ENCODE results near the gene RAPGEF6. TPM values are rescaled to one million over a fixed set of nuclear protein-coding genes. Genes with fewer than 3 reads are reported as not detected.

Gene RAPGEF6
- polyA plus RNA-seq, 1 donor from 2014 or later = 121 TPM

DNA sequence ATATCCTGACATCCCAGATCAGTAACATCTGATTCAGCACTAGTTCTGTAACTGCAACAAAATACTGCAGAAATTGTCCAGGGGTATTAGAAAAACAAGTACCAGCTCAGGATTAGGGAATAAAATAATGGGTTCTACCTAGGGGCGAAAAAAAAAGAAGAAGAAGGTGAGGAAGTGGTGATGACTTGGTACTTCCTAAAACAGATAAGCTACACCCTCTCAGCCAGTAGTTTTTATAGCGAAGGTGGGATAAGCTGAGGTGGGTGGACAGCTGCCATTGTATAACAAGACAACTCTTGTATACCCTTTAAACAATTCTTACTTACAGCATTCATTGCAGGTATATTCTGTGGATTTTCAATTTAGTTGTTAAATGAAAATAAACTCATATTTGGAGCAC, 19.1 kb downstream of the RAPGEF6 start:
- Histone ChIP-seq H3K27ac (ENCODE audit: low read length) (no peak overlapping the region), H3K79me2 (replicated peaks; ENCODE audit: insufficient read depth, low read length) (peaks cover 15% of the 10 kb centered on the region)

DNA sequence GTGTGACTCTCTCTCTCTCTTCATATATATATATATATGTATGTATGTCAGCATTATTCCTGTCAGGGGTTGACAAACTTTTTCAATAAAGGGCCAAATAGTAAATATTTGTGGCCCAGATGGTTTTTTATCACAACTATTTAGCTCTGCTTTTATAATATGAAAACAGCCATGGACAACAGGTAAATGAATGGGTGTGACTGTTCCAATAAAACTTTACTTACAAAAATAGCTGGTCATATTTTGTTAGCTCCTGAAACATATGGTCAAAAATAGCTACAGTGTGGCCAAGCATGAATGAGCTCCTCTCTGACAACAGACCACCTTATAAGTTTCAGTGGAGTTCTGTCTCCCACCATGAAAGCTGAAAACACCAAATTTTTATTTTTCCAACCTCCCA, 21.6 kb downstream of the RAPGEF6 start:
- Histone ChIP-seq H2AFZ (ENCODE audit: low read depth, low read length) (no peak overlapping the region), H3K79me2 (replicated peaks; ENCODE audit: insufficient read depth, low read length) (peaks cover 9% of the 10 kb centered on the region), H3K4me2 (ENCODE audit: low read length) (no peak overlapping the region), H3K27ac (ENCODE audit: low read length) (no peak overlapping the region), H3K4me3 (ENCODE audit: low read length) (no peak overlapping the region), H3K27me3 (ENCODE audit: insufficient read depth, low read depth, low read length) (no peaks in the 10 kb centered on the region), H3K9me3 (ENCODE audit: low read length) (no peaks in the 10 kb centered on the region), H3K36me3 (ENCODE audit: insufficient read depth, low read length) (no peaks in the 10 kb centered on the region), H3K9me2 (ENCODE audit: insufficient read depth, low read length) (no peaks in the 10 kb centered on the region), H3F3A (ENCODE audit: insufficient read depth, low read length, poor library complexity, severe bottlenecking) (no peaks in the 10 kb centered on the region), H3K9ac (ENCODE audit: low read length) (no peak overlapping the region), H4K20me1 (ENCODE audit: insufficient read depth) (no peaks in the 10 kb centered on the region)
- TF ChIP-seq, protein P1, sequence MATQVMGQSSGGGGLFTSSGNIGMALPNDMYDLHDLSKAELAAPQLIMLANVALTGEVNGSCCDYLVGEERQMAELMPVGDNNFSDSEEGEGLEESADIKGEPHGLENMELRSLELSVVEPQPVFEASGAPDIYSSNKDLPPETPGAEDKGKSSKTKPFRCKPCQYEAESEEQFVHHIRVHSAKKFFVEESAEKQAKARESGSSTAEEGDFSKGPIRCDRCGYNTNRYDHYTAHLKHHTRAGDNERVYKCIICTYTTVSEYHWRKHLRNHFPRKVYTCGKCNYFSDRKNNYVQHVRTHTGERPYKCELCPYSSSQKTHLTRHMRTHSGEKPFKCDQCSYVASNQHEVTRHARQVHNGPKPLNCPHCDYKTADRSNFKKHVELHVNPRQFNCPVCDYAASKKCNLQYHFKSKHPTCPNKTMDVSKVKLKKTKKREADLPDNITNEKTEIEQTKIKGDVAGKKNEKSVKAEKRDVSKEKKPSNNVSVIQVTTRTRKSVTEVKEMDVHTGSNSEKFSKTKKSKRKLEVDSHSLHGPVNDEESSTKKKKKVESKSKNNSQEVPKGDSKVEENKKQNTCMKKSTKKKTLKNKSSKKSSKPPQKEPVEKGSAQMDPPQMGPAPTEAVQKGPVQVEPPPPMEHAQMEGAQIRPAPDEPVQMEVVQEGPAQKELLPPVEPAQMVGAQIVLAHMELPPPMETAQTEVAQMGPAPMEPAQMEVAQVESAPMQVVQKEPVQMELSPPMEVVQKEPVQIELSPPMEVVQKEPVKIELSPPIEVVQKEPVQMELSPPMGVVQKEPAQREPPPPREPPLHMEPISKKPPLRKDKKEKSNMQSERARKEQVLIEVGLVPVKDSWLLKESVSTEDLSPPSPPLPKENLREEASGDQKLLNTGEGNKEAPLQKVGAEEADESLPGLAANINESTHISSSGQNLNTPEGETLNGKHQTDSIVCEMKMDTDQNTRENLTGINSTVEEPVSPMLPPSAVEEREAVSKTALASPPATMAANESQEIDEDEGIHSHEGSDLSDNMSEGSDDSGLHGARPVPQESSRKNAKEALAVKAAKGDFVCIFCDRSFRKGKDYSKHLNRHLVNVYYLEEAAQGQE (IDR thresholded peaks at IDR 0.05; ENCODE audit: borderline replicate concordance) = no peak
- TF ChIP-seq SMC3 (conservative IDR thresholded peaks at IDR 0.05; ENCODE audit: poor library complexity) = no peak
- TF ChIP-seq, protein P2, sequence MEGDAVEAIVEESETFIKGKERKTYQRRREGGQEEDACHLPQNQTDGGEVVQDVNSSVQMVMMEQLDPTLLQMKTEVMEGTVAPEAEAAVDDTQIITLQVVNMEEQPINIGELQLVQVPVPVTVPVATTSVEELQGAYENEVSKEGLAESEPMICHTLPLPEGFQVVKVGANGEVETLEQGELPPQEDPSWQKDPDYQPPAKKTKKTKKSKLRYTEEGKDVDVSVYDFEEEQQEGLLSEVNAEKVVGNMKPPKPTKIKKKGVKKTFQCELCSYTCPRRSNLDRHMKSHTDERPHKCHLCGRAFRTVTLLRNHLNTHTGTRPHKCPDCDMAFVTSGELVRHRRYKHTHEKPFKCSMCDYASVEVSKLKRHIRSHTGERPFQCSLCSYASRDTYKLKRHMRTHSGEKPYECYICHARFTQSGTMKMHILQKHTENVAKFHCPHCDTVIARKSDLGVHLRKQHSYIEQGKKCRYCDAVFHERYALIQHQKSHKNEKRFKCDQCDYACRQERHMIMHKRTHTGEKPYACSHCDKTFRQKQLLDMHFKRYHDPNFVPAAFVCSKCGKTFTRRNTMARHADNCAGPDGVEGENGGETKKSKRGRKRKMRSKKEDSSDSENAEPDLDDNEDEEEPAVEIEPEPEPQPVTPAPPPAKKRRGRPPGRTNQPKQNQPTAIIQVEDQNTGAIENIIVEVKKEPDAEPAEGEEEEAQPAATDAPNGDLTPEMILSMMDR (IDR thresholded peaks at IDR 0.05; ENCODE audit: poor library complexity, severe bottlenecking) = no peak
- TF ChIP-seq POLR2AphosphoS5 (IDR thresholded peaks at IDR 0.05) = no peak
- no peak for TF ChIP-seq TAF1 (IDR thresholded peaks at IDR 0.05; ENCODE audit: low read depth)
- TF ChIP-seq MXI1 (conservative IDR thresholded peaks at IDR 0.05; ENCODE audit: poor library complexity, severe bottlenecking) = no peak
- no peak for TF ChIP-seq RAD21 (conservative IDR thresholded peaks at IDR 0.05)
- TF ChIP-seq EP300 (conservative IDR thresholded peaks at IDR 0.05; ENCODE audit: poor library complexity, severe bottlenecking) = no peak
- TF ChIP-seq EZH2 (IDR thresholded peaks at IDR 0.05; ENCODE audit: borderline replicate concordance, insufficient read depth, low read length, poor library complexity, severe bottlenecking) = no peak

More for the DNA sequence above, 19.1 kb downstream of the RAPGEF6 start:
- Histone ChIP-seq H3K9me2 (ENCODE audit: insufficient read depth, low read length) (no peaks in the 10 kb centered on the region), H2AFZ (ENCODE audit: low read depth, low read length) (no peak overlapping the region), H3K4me3 (ENCODE audit: low read length) (no peak overlapping the region), H3F3A (ENCODE audit: insufficient read depth, low read length, poor library complexity, severe bottlenecking) (no peaks in the 10 kb centered on the region), H3K36me3 (ENCODE audit: insufficient read depth, low read length) (no peaks in the 10 kb centered on the region), H3K9me3 (ENCODE audit: low read length) (no peaks in the 10 kb centered on the region), H4K20me1 (ENCODE audit: insufficient read depth) (no peaks in the 10 kb centered on the region), H3K27me3 (ENCODE audit: insufficient read depth, low read depth, low read length) (no peaks in the 10 kb centered on the region), H3K9ac (ENCODE audit: low read length) (no peak overlapping the region), H3K4me2 (ENCODE audit: low read length) (no peak overlapping the region)
- no peak for TF ChIP-seq TAF1 (IDR thresholded peaks at IDR 0.05; ENCODE audit: low read depth)
- no peak for TF ChIP-seq POLR2AphosphoS5 (IDR thresholded peaks at IDR 0.05)
- TF ChIP-seq RAD21 (conservative IDR thresholded peaks at IDR 0.05) = no peak
- no peak for TF ChIP-seq MXI1 (conservative IDR thresholded peaks at IDR 0.05; ENCODE audit: poor library complexity, severe bottlenecking)

DNA sequence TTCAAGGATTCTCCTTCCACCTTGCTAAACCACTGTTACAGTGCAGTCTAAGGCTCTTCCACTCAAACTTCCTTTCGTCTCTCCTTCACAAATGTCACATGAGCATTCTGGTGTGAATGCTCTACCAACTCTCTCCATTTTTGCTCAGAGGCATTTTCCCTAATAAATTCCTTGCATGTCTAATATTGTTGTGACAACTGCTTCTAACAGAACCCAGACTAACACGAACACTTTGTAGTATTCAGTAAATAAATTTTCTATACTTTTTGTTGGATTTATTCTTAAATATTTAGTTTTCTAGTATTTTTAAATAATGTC, 24.0 kb downstream of the RAPGEF6 start:
- Histone ChIP-seq H3K9ac (ENCODE audit: low read length) (no peak overlapping the region), H2AFZ (ENCODE audit: low read depth, low read length) (no peak overlapping the region), H3K9me2 (ENCODE audit: insufficient read depth, low read length) (no peaks in the 10 kb centered on the region), H3F3A (ENCODE audit: insufficient read depth, low read length, poor library complexity, severe bottlenecking) (no peaks in the 10 kb centered on the region), H3K4me3 (ENCODE audit: low read length) (no peak overlapping the region), H4K20me1 (ENCODE audit: insufficient read depth) (no peaks in the 10 kb centered on the region), H3K36me3 (ENCODE audit: insufficient read depth, low read length) (no peaks in the 10 kb centered on the region), H3K27ac (ENCODE audit: low read length) (no peak overlapping the region), H3K4me2 (ENCODE audit: low read length) (no peak overlapping the region), H3K9me3 (ENCODE audit: low read length) (no peaks in the 10 kb centered on the region), H3K79me2 (replicated peaks; ENCODE audit: insufficient read depth, low read length) (peaks cover 9% of the 10 kb centered on the region), H3K27me3 (ENCODE audit: insufficient read depth, low read depth, low read length) (no peaks in the 10 kb centered on the region)
- TF ChIP-seq RAD21 (conservative IDR thresholded peaks at IDR 0.05) (no peak), EP300 (conservative IDR thresholded peaks at IDR 0.05; ENCODE audit: poor library complexity, severe bottlenecking) (no peak), POLR2AphosphoS5 (IDR thresholded peaks at IDR 0.05) (no peak), SMC3 (conservative IDR thresholded peaks at IDR 0.05; ENCODE audit: poor library complexity) (no peak), TAF1 (IDR thresholded peaks at IDR 0.05; ENCODE audit: low read depth) (no peak), MXI1 (conservative IDR thresholded peaks at IDR 0.05; ENCODE audit: poor library complexity, severe bottlenecking) (no peak), EZH2 (IDR thresholded peaks at IDR 0.05; ENCODE audit: borderline replicate concordance, insufficient read depth, low read length, poor library complexity, severe bottlenecking) (no peak)
- TF ChIP-seq, protein P2 (IDR thresholded peaks at IDR 0.05; ENCODE audit: poor library complexity, severe bottlenecking) = no peak
- TF ChIP-seq, protein P1 (IDR thresholded peaks at IDR 0.05; ENCODE audit: borderline replicate concordance) = no peak

Data from neural cell (in vitro differentiated cells).